DND-41 (cell line): ENCODE measurements around the gene LSG1.

Source experiments
- ATAC-seq: fragments of 200-7000 bp; cut with Tn5 transposase; 3 replicates; pipeline ENCODE4 v1.9.1; 2021; ENCODE audit warnings: low read depth; ENCODE audit not compliant: insufficient read depth
- DNase-seq: peaks from one replicate; pipeline ENCODE4 v3.0.0-alpha.2; 2020
- H2AFZ ChIP-seq: 2 replicates; pipeline ENCODE4 v1.6.0; 2012; ENCODE audit warnings: low read depth, low read length
- H3K27ac ChIP-seq: 2 replicates; pipeline ENCODE4 v1.5.1; 2012; ENCODE audit warnings: low read length, inconsistent platforms
- H3K27me3 ChIP-seq: fragments of 200-600 bp; sonication (generic); 2 replicates; pipeline ENCODE4 v1.6.0; 2012; ENCODE audit warnings: low read length, mild to moderate bottlenecking, inconsistent platforms; ENCODE audit not compliant: insufficient read depth, poor library complexity
- H3K36me3 ChIP-seq: 2 replicates; pipeline ENCODE4 v1.5.1; 2012; ENCODE audit warnings: low read length, inconsistent platforms; ENCODE audit not compliant: insufficient read depth
- H3K4me1 ChIP-seq: 2 replicates; pipeline ENCODE4 v1.5.1; 2012; ENCODE audit warnings: mild to moderate bottlenecking, low read length; ENCODE audit not compliant: insufficient read depth
- H3K4me2 ChIP-seq: 2 replicates; pipeline ENCODE4 v1.6.0; 2012; ENCODE audit warnings: mild to moderate bottlenecking, moderate library complexity, low read length, inconsistent platforms; ENCODE audit not compliant: insufficient read depth
- H3K4me3 ChIP-seq, 2 experiments: fragments of 200-600 bp in 1 of 2; shearing (Covaris generic) in 1 of 2; 2 replicates each; pipeline ENCODE4 v1.5.1; 2012 to 2016; ENCODE audit warnings: inconsistent platforms in 2 of 2, low read length in 2 of 2, mild to moderate bottlenecking in 2 of 2, low read depth in 1 of 2, moderate library complexity in 1 of 2
- H3K79me2 ChIP-seq: 2 replicates; pipeline ENCODE4 v1.6.0; 2012; ENCODE audit warnings: low read length, inconsistent platforms; ENCODE audit not compliant: insufficient read depth
- H3K9ac ChIP-seq: 2 replicates; pipeline ENCODE4 v1.6.0; 2012; ENCODE audit warnings: low read depth, mild to moderate bottlenecking, inconsistent platforms, low read length, moderate library complexity
- H3K9me3 ChIP-seq: 2 replicates; pipeline ENCODE4 v1.5.1; 2012; ENCODE audit warnings: low read length, moderate library complexity, mild to moderate bottlenecking, inconsistent platforms; ENCODE audit not compliant: insufficient read depth, severe bottlenecking
- H4K20me1 ChIP-seq: 2 replicates; pipeline ENCODE4 v1.6.0; 2012; ENCODE audit warnings: low read length; ENCODE audit not compliant: insufficient read depth
- EZH2 ChIP-seq: IDR thresholded peaks from 3 replicates; pipeline ENCODE4 v1.6.1; 2012; ENCODE audit warnings: borderline replicate concordance, low read depth, mild to moderate bottlenecking, moderate library complexity, low read length, inconsistent platforms; ENCODE audit not compliant: severe bottlenecking
- TF ChIP-seq, protein P1 (sequence below): IDR thresholded peaks from 2 replicates; pipeline ENCODE4 v1.5.1; 2012; ENCODE audit warnings: borderline replicate concordance, low read length, moderate library complexity, mild to moderate bottlenecking; ENCODE audit not compliant: poor library complexity, severe bottlenecking; ENCODE audit errors: extremely low read depth

Gene LSG1

DNA sequence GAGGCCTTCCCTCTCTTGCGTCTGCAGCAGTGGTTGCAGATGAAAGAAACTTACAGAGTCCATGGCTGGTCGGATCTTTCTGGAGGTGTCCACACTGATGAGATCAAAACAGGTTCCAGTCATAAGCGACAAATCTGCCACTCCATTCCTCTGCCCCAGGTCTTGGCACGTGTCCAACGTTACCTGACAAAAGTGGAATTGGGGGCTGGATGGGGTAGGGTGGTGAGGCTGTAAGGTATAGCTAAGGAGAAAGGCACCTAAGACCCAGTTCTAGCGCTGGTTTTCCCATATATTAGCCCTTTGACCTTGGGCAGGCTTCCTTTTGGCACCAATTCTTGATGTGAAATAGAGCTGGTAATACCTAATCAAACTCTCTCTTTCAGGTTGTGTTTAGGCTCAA lies 24.7 kb upstream of the LSG1 start:
- no peak overlapping the region for H3K4me2 ChIP-seq
- ATAC-seq (no peak), DNase-seq (no peak)
- H3K36me3 ChIP-seq = no peaks in the 10 kb centered on the region
- no peaks in the 10 kb centered on the region for H3K4me1 ChIP-seq
- H3K27ac ChIP-seq = no peak overlapping the region
- peaks cover 8% of the 10 kb centered on the region for H3K27me3 ChIP-seq
- H3K79me2 ChIP-seq = no peaks in the 10 kb centered on the region
- TF ChIP-seq, protein P1, sequence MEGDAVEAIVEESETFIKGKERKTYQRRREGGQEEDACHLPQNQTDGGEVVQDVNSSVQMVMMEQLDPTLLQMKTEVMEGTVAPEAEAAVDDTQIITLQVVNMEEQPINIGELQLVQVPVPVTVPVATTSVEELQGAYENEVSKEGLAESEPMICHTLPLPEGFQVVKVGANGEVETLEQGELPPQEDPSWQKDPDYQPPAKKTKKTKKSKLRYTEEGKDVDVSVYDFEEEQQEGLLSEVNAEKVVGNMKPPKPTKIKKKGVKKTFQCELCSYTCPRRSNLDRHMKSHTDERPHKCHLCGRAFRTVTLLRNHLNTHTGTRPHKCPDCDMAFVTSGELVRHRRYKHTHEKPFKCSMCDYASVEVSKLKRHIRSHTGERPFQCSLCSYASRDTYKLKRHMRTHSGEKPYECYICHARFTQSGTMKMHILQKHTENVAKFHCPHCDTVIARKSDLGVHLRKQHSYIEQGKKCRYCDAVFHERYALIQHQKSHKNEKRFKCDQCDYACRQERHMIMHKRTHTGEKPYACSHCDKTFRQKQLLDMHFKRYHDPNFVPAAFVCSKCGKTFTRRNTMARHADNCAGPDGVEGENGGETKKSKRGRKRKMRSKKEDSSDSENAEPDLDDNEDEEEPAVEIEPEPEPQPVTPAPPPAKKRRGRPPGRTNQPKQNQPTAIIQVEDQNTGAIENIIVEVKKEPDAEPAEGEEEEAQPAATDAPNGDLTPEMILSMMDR = no peak
- TF ChIP-seq EZH2 = no peak
- no peak overlapping the region for H3K4me3 ChIP-seq
- H2AFZ ChIP-seq = no peak overlapping the region
- no peak overlapping the region for H3K9ac ChIP-seq
- H4K20me1 ChIP-seq = no peaks in the 10 kb centered on the region
- H3K9me3 ChIP-seq = no peaks in the 10 kb centered on the region

DNA sequence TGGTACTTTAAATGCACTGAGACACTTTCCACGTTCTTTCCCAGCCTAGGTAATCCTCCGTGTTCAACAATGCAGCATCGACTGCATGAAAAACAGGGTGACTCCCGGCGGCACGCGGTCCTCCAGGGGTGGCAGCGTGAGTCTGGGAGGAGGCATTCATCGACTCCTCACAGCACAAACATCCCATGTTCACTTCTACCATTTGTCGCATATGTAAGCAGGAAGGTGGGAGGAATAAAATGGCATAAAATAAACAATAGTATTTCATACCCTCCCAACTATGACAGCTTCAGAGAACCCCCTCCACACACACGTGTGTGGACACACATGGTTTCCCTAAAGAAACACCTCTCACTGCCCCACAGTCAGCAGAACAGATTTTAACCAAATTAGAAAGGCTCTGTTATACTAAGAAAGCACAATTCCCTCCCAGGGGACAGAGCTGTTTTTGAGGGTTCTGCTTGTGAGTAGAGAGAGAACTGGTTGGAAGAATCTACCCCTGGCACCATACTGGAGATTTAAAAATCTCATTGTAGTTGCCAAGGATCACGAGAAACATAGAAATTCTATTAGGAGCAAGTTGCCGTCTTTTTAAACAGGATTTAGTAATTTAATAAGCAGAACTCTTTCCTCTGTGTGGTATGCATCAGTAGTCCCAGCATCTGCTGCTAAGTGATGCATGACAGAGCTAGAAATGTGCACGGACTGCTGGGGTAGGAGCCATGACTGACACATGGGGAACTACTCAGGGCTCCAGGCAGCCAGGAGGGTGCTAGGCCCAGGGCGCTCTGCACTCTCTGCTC lies 19.7 kb upstream of the LSG1 start:
- no peak overlapping the region for H2AFZ ChIP-seq
- H4K20me1 ChIP-seq = no peaks in the 10 kb centered on the region
- no peaks in the 10 kb centered on the region for H3K36me3 ChIP-seq
- peaks cover 1% of the 10 kb centered on the region for H3K27me3 ChIP-seq
- TF ChIP-seq EZH2 = no peak
- TF ChIP-seq, protein P1 = no peak
- no peak overlapping the region for H3K9ac ChIP-seq
- H3K4me2 ChIP-seq = no peak overlapping the region
- no peak for ATAC-seq
- no peaks in the 10 kb centered on the region for H3K79me2 ChIP-seq
- no peaks in the 10 kb centered on the region for H3K9me3 ChIP-seq
- DNase-seq = no peak
- H3K4me1 ChIP-seq = peaks cover 5% of the 10 kb centered on the region
- H3K27ac ChIP-seq = no peak overlapping the region
- H3K4me3 ChIP-seq = no peak overlapping the region

DNA sequence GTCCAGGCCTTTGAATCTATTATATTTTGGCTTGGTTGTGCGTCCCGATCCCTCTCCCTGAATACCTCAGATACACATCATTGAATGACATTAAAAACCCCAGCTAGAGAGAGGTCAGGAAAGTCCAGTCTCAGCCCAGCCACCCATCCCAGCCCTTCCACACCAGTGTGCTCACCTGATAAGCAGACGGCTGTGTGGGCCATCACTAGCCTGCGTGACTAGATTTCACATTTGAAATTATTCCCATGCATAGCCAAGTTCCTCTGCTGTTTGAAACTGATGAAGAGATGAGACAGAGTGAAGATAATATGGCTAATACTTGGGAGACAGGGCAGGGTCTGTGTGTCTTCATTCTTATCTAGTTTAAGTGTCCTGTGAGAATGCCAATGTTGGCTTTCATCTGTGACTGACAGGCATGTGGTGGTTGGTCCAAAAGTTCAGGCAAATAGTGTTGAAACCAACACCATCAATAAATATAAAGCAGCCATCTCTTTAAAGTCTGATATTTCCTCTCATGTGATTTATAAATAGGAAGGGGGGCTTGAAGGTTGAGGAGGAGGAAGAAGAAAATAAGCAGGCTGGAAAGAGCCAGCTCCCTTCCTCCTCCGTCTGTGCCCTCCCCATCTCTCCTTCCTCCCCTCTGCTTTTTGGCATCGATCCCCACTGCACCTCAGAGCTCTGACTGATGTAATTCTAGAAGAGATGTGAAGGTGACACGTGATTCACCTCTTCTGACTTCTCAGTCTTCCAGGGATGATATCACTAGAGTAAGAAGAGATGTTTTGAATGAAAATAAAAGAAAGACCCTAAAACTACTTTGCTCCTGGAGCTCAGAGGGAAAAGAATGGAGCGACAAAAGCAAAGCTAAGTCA lies 18.7 kb upstream of the LSG1 start:
- no peak overlapping the region for H3K4me2 ChIP-seq
- no peaks in the 10 kb centered on the region for H3K36me3 ChIP-seq
- no peak for DNase-seq
- H3K4me3 ChIP-seq = no peak overlapping the region
- H3K27me3 ChIP-seq = no peaks in the 10 kb centered on the region
- TF ChIP-seq, protein P1 = no peak
- H3K9me3 ChIP-seq = no peaks in the 10 kb centered on the region
- H3K9ac ChIP-seq = no peak overlapping the region
- H2AFZ ChIP-seq = no peak overlapping the region
- ATAC-seq = no peak
- H3K4me1 ChIP-seq = peaks cover 5% of the 10 kb centered on the region
- no peaks in the 10 kb centered on the region for H3K79me2 ChIP-seq
- H4K20me1 ChIP-seq = no peaks in the 10 kb centered on the region
- no peak overlapping the region for H3K27ac ChIP-seq
